BLaER1 treated with 17β-estradiol and CSF1 and Interleukin-3, amounts not matched to agents 10 nM and 100 nM (cell line): ENCODE measurements around the gene GNAI3.

Experiments
- H3K27ac ChIP-seq, 11 experiments: shearing (Covaris generic); formaldehyde crosslinking; 2 replicates each; pipeline ENCODE4 v1.8.1; 2022
- H3K27me3 ChIP-seq, 11 experiments: shearing (Covaris generic); formaldehyde crosslinking; 2 replicates each; pipeline ENCODE4 v1.8.1; 2022
- H3K36me3 ChIP-seq, 11 experiments: shearing (Covaris generic); formaldehyde crosslinking; 2 replicates each; pipeline ENCODE4 v1.8.1; 2022
- H3K4me1 ChIP-seq, 10 experiments: shearing (Covaris generic); formaldehyde crosslinking; 2 replicates each; pipeline ENCODE4 v1.8.1; 2022
- H3K4me2 ChIP-seq, 11 experiments: shearing (Covaris generic); formaldehyde crosslinking; 2 replicates each; pipeline ENCODE4 v1.8.1; 2022
- H3K4me3 ChIP-seq, 10 experiments: shearing (Covaris generic); formaldehyde crosslinking; 2 replicates each; pipeline ENCODE4 v1.8.1; 2022
- H3K9ac ChIP-seq, 11 experiments: shearing (Covaris generic); formaldehyde crosslinking; 2 replicates each; pipeline ENCODE4 v1.8.1; 2022
- H3K9me3 ChIP-seq, 11 experiments: shearing (Covaris generic); formaldehyde crosslinking; replicated peaks in 1 of 11; 2 replicates each; pipeline ENCODE4 v1.8.1; 2022
- H4K20me1 ChIP-seq, 11 experiments: shearing (Covaris generic); formaldehyde crosslinking; 2 replicates each; pipeline ENCODE4 v1.8.1; 2022
- Cebpa-rat ChIP-seq, 11 experiments: shearing (Covaris generic); IDR thresholded peaks; 2 replicates each; pipeline ENCODE4 v1.8.1; 2022

GNAI3 gene

GRCh38 chr1:109547463-109548320 is 723 bp upstream of the GNAI3 start:
- H3K9me3 ChIP-seq: no peaks in the 10 kb centered on the region
- H3K27ac ChIP-seq: peak overlapping the region; percentile 84 to 95 (median 92)
- peaks cover 16 to 42% (median 37%) of the 10 kb centered on the region in 11 experiments; a peak in 20 of 22 replicates for H4K20me1 ChIP-seq
- H3K9ac ChIP-seq: peak overlapping the region; percentile 82 to 97 (median 91)
- H3K27me3 ChIP-seq: no peaks in the 10 kb centered on the region
- H3K4me2 ChIP-seq: peak overlapping the region; percentile 84 to 96 (median 90)
- H3K36me3 ChIP-seq: peaks cover 0 to 16% (median 5%) of the 10 kb centered on the region in 11 experiments; a peak in 7 of 22 replicates
- TF ChIP-seq Cebpa-rat (IDR thresholded peaks at IDR 0.05): no peak
- H3K4me3 ChIP-seq: peak overlapping the region; percentile 77 to 93 (median 82)
- H3K4me1 ChIP-seq: peaks cover 22 to 44% (median 33%) of the 10 kb centered on the region in 10 experiments

GRCh38 chr1:109556563-109556962 is 8.1 kb downstream of the GNAI3 start:
- H3K27ac ChIP-seq: peak overlapping the region in 1 of 11 experiments; percentile 15; a peak in 1 of 22 replicates
- H3K36me3 ChIP-seq: peaks cover 0 to 45% (median 31%) of the 10 kb centered on the region in 11 experiments; a peak in 19 of 22 replicates
- no peaks in the 10 kb centered on the region for H3K27me3 ChIP-seq
- peaks cover 94 to 100% (median 100%) of the 10 kb centered on the region in 11 experiments for H4K20me1 ChIP-seq
- no peak overlapping the region for H3K4me3 ChIP-seq
- no peak overlapping the region for H3K9ac ChIP-seq
- H3K4me2 ChIP-seq: peak overlapping the region; percentile 35 to 74 (median 54); a peak in 19 of 22 replicates
- peaks cover 0 to 11% (median 0%) of the 10 kb centered on the region in 11 experiments; a peak in 3 of 22 replicates for H3K9me3 ChIP-seq
- H3K4me1 ChIP-seq: peaks cover 16 to 83% (median 28%) of the 10 kb centered on the region in 10 experiments
- TF ChIP-seq Cebpa-rat (IDR thresholded peaks at IDR 0.05): no peak

GRCh38 chr1:109557520-109557919 is 9.1 kb downstream of the GNAI3 start:
- no peak overlapping the region for H3K27ac ChIP-seq
- no peaks in the 10 kb centered on the region for H3K27me3 ChIP-seq
- H3K9ac ChIP-seq: no peak overlapping the region
- H3K36me3 ChIP-seq: peaks cover 0 to 35% (median 26%) of the 10 kb centered on the region in 11 experiments; a peak in 19 of 22 replicates
- H3K4me2 ChIP-seq: 0 out of 22 replicates have a peak overlapping the region, but pooled peaks of 1 of the 11 experiments have one; percentile 74
- peaks cover 96 to 100% (median 100%) of the 10 kb centered on the region in 11 experiments for H4K20me1 ChIP-seq
- no peak overlapping the region for H3K4me3 ChIP-seq
- peaks cover 20 to 83% (median 33%) of the 10 kb centered on the region in 10 experiments for H3K4me1 ChIP-seq
- H3K9me3 ChIP-seq: peaks cover 0 to 11% (median 0%) of the 10 kb centered on the region in 11 experiments; a peak in 3 of 22 replicates
- no peak for TF ChIP-seq Cebpa-rat (IDR thresholded peaks at IDR 0.05)

GRCh38 chr1:109559995-109560394 is 11.6 kb downstream of the GNAI3 start:
- H3K4me2 ChIP-seq: peak overlapping the region in 1 of 11 experiments; percentile 20; a peak in 1 of 22 replicates
- TF ChIP-seq Cebpa-rat (IDR thresholded peaks at IDR 0.05): no peak
- no peak overlapping the region for H3K27ac ChIP-seq
- peaks cover 30 to 85% (median 41%) of the 10 kb centered on the region in 10 experiments for H3K4me1 ChIP-seq
- H3K9me3 ChIP-seq: no peaks in the 10 kb centered on the region
- no peak overlapping the region for H3K4me3 ChIP-seq
- no peak overlapping the region for H3K9ac ChIP-seq
- peaks cover 0 to 23% (median 12%) of the 10 kb centered on the region in 11 experiments; a peak in 12 of 22 replicates for H3K36me3 ChIP-seq
- H4K20me1 ChIP-seq: peaks cover 100% of the 10 kb centered on the region in 11 experiments
- H3K27me3 ChIP-seq: no peaks in the 10 kb centered on the region

- H3K9ac ChIP-seq: no peak overlapping the region; a peak in 1 of 22 replicates
- no peaks in the 10 kb centered on the region for H3K9me3 ChIP-seq
- H3K27ac ChIP-seq: no peak overlapping the region
These were observed 15.9 kb downstream of the GNAI3 start for GRCh38 chr1:109564194-109564878.

GRCh38 chr1:109565241-109565640 is 16.8 kb downstream of the GNAI3 start:
- Histone ChIP-seq H3K4me2 (no peak overlapping the region), H4K20me1 (peaks cover 83 to 100% (median 100%) of the 10 kb centered on the region in 11 experiments), H3K27ac (no peak overlapping the region), H3K4me3 (no peak overlapping the region), H3K4me1 (peaks cover 26 to 92% (median 38%) of the 10 kb centered on the region in 10 experiments), H3K36me3 (peaks cover 0 to 23% (median 8%) of the 10 kb centered on the region in 11 experiments; a peak in 5 of 22 replicates), H3K9me3 (no peaks in the 10 kb centered on the region), H3K9ac (no peak overlapping the region), H3K27me3 (no peaks in the 10 kb centered on the region)
- TF ChIP-seq Cebpa-rat (IDR thresholded peaks at IDR 0.05): no peak

More at GRCh38 chr1:109564194-109564878, 15.9 kb downstream of the GNAI3 start:
- H3K27me3 ChIP-seq: no peaks in the 10 kb centered on the region
- no peak for TF ChIP-seq Cebpa-rat (IDR thresholded peaks at IDR 0.05)
- H3K4me3 ChIP-seq: no peak overlapping the region
- peaks cover 92 to 100% (median 100%) of the 10 kb centered on the region in 11 experiments for H4K20me1 ChIP-seq
- peaks cover 26 to 93% (median 38%) of the 10 kb centered on the region in 10 experiments for H3K4me1 ChIP-seq
- 0 out of 22 replicates have a peak overlapping the region, but pooled peaks of 1 of the 11 experiments have one; percentile 9 for H3K4me2 ChIP-seq
- peaks cover 0 to 23% (median 8%) of the 10 kb centered on the region in 11 experiments; a peak in 5 of 22 replicates for H3K36me3 ChIP-seq

GRCh38 chr1:109566982-109567381 is 18.6 kb downstream of the GNAI3 start:
- TF ChIP-seq Cebpa-rat (IDR thresholded peaks at IDR 0.05): no peak
- H3K9ac ChIP-seq: no peak overlapping the region
- no peaks in the 10 kb centered on the region for H3K9me3 ChIP-seq
- peaks cover 26 to 91% (median 31%) of the 10 kb centered on the region in 10 experiments for H3K4me1 ChIP-seq
- no peak overlapping the region for H3K27ac ChIP-seq
- no peak overlapping the region for H3K4me3 ChIP-seq
- H3K4me2 ChIP-seq: peak overlapping the region in 2 of 11 experiments; percentile 81 to 84; a peak in 3 of 22 replicates
- peaks cover 0 to 23% (median 8%) of the 10 kb centered on the region in 11 experiments; a peak in 6 of 22 replicates for H3K36me3 ChIP-seq
- peaks cover 76 to 100% (median 100%) of the 10 kb centered on the region in 11 experiments for H4K20me1 ChIP-seq
- H3K27me3 ChIP-seq: no peaks in the 10 kb centered on the region

- 0 out of 22 replicates have a peak overlapping the region, but pooled peaks of 2 of the 11 experiments have one; percentile 8 to 11 for H3K27ac ChIP-seq
- H3K9ac ChIP-seq: no peak overlapping the region; a peak in 1 of 22 replicates
- no peak overlapping the region for H3K4me3 ChIP-seq
- H4K20me1 ChIP-seq: peaks cover 76 to 100% (median 100%) of the 10 kb centered on the region in 11 experiments
- peaks cover 0 to 29% (median 8%) of the 10 kb centered on the region in 11 experiments; a peak in 6 of 22 replicates for H3K36me3 ChIP-seq
- H3K4me1 ChIP-seq: peaks cover 16 to 91% (median 21%) of the 10 kb centered on the region in 10 experiments
- no peaks in the 10 kb centered on the region for H3K27me3 ChIP-seq
- TF ChIP-seq Cebpa-rat (IDR thresholded peaks at IDR 0.05): no peak
- peak overlapping the region in 10 of 11 experiments; percentile 23 to 84 (median 53); a peak in 17 of 22 replicates for H3K4me2 ChIP-seq
- H3K9me3 ChIP-seq: no peaks in the 10 kb centered on the region
These were observed 19.7 kb downstream of the GNAI3 start for GRCh38 chr1:109567877-109568672.
